ENCODE measurements around the gene NRP2.

NRP2 gene

DNA sequence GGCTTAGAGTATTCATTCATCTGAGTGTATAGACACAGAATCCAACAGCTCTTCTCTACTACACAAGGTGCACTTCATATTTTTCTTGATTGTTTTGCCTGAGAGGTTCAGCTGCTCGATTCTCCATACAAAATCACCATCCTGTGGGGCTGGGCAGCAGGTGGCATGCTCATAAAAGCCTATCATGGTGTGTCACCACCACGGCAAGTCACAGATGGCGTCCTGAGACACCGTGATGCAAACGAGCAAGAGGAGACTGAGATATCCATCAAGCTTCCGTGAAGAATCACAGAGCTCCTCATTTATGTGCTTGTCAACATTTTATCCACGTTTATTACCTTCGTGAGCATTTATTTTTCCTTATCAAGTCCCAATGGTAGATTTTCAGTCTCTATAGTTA, 22.4 kb upstream of the NRP2 start:
- in situ Hi-C loops (cut with HindIII; ENCODE audit: low sequenced_read_pairs), result no loop called here

DNA sequence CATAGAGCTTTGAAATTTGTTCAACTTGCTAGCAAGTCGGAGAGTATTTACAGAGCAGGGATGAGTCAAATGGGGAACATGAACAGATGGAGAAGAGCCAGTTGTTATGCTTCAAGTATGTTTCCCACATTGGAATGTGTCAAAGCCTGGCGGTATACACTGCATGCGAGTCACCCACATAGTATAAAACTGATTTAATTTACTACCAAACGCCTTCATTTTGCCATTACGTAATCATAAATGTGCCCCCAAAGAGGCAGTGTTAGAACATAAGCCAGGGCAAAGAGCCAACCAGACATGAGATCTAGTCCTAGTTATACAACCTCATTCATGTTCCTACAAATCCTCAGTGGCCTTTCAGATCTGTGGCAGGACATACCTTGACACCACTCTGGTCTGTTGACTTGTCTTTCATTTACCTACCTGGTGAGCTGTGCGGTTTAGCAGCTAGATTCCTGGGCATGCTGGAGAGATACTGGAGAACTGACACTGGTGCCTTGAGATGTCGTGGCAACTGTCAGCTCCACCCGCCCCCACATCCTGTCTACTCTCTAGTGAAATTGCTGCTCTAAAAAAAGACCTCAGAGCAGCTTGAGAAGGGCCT, 21.7 kb upstream of the NRP2 start:
- in situ Hi-C loops (cut with HindIII; ENCODE audit: low sequenced_read_pairs), result no loop called here

DNA sequence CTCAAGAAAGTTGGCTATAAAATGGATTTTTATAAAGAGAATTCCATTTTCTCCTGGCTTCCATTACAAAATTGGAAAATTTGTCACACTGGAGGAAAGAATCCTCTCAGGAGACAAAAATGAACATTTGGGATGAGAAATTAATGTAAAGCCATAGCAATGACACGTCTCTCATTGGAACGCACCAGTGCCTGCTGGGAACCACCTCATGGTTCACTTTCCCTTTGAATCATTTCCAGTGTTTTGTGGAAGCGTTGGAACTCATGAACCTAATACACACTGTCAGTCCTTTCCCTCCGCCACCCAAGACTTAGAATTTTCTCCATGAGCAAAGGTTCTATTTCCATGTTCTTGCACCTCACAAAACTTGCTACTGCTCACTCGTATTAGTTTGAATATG, 21.0 kb upstream of the NRP2 start:
- in situ Hi-C loops (cut with HindIII; ENCODE audit: low sequenced_read_pairs), result no loop called here

DNA sequence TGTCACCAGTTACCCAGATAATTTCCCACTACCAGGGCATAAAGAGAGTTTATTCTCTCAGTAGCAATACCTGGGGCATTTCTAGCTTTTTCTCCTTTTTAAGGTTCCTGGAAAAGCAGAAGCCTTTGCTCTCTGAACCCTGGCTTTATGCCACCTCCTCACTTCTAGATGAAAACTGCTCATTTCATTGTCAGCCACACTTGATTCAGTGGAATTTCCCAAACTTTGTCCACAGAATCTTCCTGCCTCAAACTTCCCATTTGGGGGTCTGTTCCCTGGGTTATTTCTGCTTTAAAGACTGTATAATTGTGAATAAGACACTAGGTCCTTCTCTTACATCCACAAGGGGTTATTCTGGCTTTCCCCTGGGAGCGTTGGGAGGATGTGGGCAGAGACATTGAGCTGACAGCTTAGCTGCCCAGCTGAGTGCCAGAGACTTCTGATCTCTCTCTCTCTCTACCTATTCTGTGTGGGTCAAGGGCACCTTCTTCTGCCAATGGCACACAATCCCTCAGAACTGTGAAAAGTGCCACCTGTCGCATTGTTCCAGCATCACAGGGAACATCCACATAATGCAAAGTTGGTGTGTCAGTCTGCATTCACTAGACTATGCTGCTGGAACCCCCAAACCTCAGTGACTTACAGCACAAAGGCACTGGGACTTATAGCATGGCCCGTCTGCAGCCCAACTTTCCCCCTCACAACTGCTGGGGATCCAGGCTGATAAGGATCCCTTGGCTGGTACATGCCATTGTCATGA, 19.9 kb upstream of the NRP2 start:
- in situ Hi-C loops (cut with HindIII; ENCODE audit: low sequenced_read_pairs), result no loop called here

DNA sequence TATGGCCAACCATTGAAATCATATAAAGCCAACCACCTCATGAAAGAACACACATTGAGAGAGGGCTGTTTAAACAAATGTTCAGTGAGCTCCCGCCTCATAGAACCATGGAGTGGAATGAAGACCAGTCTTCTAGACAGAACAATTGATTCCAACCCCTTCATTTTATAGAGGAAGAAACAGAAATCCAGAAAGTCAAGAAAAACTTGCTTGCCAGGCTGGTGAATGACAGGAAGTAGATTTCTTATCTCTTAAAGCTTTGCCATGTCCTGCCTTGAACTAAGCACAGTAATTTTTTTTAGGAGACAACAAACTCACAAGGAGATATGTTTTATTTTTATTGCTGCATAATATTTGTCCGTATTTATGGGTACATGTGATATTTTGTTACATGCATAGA, 16.5 kb upstream of the NRP2 start:
- in situ Hi-C loops (cut with HindIII; ENCODE audit: low sequenced_read_pairs), result no loop called here

DNA sequence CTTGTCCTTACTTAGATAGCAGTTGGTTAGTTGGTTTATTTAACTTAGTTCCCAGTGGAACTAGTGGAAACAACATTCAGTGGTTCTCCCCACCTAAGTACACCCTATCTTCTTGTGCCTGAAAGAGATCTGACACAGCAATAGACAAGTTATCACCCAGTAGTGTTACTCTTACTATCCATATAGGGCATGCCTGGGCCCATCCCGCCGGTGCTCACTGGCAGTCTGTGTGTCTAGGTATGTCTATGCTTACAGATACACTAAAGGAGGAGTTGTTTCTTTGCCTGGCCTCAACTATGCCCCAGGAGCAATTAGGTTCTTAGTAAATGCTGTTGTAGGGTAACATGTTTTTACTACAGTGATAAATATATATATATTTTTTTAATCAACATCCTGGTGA, 12.0 kb upstream of the NRP2 start:
- in situ Hi-C loops (cut with HindIII; ENCODE audit: low sequenced_read_pairs), result no loop called here

DNA sequence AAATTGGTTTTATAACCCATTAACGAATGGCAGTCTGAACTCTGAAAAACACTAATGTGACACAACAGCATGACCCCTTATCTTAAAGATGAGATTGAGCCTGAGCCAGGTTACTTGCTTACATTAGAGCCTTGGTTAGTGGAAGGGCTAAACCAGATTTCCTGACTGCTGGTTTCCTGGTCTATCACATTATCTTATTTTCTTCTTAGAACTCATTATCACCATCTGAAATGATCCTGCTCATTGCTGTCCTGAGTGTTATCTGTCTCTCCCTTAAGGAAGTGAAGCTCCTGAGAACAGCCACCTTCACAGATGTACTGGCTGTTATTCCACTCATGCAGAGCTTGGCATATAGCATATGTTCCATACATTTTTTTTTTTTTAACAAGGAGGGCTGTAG, 9.0 kb upstream of the NRP2 start:
- in situ Hi-C loops (cut with HindIII; ENCODE audit: low sequenced_read_pairs), result no loop called here

DNA sequence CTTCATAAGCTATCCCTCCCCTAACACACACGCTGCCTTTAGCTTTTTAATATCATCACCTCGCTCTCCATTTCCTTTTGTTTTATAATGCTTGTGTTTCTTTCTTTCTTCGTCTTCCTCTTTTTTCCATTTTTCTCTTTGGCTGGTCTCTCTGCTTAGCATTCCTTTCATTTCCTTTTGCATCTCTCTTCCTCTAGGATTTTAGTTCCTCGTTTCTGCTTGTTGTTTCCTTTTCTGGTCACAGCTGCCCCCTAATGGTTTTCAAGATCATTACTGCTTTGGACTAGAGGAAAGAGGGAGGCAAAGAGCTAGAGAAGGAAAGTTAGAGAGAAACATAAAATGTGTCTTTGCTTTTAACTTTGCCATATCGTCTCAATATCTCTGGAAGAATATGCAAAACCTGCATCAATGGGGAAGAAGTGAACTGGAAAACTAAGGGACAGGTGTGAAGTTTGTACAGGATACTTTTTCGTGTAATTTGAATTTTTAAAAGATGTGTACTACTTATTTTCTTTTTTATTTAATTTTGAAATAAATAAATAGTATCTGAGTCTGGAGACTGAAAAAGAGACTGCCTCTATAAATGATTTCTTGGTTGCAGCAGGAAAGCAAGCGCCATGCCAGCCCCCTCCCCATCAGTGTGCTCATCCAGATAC, 6.3 kb upstream of the NRP2 start:
- in situ Hi-C loops (cut with HindIII; ENCODE audit: low sequenced_read_pairs), result no loop called here

DNA sequence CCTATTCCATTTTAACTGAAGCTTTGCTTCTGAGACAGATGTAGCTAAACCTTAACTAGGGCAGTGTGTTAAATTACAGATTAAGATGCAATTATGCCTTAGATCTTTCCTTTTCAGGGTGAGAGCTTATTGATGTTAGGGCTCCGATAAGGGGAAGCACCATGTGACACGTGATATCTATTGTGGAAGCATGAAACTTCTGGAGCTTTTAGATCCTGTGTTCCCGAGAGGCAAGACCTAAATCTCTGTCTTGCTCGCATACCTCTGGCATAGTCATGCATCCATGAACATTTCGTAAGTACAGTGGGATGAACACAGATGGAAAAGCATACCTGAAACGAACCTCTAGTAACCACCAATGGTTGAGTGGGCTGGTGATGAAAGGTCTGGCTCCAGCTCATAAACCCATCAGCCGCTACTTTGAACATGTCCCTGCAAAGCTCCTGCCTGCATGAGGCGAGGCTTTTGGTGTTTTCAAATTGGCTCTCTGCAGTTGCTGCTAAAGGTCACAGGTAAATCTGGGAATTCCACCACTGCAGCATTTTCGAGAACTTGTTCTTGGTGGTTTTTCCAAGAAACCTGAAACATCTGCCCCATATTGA, 3.7 kb upstream of the NRP2 start:
- in situ Hi-C loops (cut with HindIII; ENCODE audit: low sequenced_read_pairs), result no loop called here

DNA sequence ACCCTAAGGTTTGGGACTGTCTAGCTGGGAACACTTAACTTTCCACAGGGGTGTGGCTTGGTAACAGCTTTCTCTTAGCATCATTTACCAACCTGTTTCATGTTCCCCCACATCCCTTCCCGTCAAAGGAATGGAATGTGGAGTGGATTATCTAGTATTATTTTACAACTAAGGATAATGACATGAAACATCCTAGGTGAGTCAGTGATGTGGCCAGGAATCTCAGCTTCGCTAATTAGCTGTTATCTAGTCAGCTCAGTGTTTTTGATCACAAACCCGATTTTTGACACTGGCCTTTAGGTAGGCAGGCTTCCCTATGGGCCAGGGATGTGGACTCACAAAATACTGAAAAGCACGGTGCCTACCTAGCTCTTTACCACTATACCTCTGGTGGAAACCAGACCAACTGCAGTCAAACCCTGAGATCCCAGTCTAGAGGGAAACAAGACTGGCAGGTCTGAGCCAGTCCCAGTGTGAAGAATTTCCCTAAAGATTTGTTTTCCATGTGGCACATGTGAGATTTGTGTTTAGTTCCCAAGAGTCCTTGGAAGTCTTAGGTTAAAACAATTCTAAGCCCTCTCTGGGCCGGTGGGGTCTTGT, 2.8 kb upstream of the NRP2 start:
- in situ Hi-C loops (cut with HindIII; ENCODE audit: low sequenced_read_pairs), result no loop called here

DNA sequence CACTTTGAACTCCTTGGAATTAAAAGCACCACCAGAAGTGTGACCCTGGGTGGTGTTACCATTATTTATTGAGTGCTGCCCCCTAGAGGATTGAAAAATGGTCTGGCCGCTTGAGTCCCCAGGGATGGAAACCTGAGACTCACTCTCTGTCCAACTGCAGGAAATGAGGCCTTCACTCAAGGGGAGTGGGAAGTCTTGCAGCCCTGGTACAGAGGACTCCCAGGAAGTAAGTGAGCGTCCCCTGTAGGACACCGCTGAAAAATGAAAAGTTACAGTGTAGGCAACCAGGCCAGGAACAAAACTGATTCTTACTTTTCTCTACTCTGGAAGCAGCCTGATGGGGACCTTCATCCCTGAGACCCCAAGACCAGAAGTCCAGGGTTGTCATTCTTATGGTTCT, 2.2 kb upstream of the NRP2 start:
- in situ Hi-C loops (cut with HindIII; ENCODE audit: low sequenced_read_pairs), result no loop called here

DNA sequence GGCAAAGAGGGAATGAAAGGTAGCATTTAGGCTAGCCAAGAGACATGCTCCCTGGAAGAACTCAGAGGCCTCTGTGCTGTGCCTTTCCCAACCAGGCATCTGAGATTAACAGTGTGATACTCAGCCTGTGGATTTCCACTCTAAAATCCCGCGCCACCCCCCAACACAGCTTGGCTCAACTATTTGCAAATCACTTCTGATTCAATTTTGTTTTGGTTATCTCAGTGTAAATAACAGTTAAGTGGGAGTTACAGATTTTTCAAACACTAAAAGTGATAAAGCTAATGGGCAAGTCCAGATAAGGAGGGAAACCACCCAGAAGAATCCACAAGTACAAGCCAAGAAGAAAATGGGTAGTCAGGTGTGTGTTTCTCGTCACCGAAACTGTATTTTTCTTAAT, 1.4 kb upstream of the NRP2 start:
- in situ Hi-C loops (cut with HindIII; ENCODE audit: low sequenced_read_pairs), result no loop called here

DNA sequence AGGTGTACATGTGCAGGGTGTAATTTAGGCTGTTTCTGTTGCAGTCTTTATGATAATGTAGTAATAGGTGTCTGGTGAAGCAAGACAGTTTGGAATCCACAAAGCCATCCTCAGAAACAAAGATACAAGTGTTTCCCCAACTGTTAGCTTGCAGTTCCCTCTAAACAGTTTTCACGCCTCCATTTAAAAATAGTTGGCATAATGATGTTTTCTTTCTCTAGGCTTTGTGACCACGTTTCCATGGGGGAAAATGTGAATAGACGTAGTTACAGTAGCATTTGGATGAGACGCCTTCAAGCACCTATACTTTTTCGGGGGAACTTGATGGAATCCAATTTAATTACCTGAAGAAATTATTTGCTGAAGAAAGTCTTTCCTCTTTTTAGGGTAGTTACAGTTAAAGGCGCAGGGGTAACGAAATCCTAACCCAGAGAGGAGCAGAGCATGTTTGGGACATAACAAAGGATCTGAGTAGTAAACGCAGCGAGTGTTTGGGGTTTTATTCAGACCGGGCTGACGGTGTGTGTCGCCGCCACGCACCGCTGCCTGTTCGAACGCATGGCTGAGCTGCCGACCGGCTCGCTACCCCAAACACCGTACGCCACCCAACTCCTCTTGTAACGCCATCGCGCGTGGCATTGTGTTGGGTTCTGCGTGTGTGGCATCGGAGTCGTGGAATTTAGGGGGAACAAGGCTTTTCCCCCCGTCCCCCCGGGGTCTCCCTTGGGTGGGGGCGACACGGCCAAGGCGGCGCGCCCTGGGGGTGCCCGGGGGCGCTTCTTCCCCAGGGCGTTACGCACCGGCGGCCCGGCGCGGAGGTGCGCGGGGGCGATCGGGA, 681 bp upstream of the NRP2 start:
- in situ Hi-C loops (cut with HindIII; ENCODE audit: low sequenced_read_pairs), result no loop called here

DNA sequence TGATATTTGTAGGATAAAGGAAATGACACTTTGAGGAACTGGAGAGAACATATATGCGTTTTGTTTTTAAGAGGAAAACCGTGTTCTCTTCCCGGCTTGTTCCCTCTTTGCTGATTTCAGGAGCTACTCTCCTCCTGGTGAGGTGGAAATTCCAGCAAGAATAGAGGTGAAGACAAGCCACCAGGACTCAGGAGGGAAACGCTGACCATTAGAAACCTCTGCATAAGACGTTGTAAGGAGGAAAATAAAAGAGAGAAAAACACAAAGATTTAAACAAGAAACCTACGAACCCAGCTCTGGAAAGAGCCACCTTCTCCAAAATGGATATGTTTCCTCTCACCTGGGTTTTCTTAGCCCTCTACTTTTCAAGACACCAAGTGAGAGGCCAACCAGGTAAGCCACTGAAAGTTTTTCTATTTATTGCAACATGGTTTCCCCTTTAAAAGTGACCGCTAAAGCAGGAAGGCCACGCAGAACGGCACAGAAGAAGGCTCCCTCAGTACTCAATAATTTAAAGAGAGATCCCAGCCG, 735 bp downstream of the NRP2 start:
- in situ Hi-C loops (cut with HindIII; ENCODE audit: low sequenced_read_pairs), result no loop called here

DNA sequence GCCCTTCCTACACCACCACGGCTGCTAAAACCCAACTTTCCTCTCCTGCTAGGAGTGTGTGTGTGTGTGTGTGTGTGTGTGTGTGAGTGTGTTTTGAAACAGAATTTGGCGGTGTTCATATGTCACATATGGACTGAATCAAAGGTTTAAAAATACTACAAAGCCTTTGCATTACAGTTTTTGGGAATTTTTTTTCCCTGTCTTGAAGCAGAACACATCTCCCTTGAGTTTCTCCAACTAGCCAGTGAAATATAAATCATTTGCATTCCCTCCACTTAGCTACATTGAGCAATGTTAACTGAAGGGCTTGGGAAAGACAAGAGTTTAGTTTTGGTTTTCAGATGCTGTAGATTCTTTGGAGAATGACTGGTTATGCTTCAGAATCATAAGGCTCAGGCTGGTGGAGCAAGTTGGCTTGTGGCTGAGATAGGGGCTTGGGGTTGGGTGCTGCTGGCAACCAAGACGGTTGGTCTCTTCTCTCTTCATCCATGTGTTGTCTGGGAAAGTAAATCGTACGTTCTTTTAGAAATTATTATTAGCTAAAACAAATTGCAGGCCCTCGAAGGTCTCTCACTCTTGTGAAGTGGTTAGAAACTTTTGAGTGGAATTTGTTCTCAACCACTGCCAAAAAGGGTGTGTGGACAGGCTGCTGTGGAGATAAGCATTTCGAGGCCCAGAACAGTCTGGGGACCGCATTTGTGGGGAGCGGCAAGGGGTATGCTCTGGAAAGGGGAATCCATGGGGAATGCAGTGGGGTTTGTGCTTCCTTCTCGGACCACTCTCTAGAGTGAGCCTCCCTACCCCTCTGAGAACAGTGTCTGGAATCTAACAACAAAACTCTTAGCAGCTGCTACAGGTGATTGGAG, 1.4 kb downstream of the NRP2 start:
- in situ Hi-C loops (cut with HindIII; ENCODE audit: low sequenced_read_pairs), result no loop called here

DNA sequence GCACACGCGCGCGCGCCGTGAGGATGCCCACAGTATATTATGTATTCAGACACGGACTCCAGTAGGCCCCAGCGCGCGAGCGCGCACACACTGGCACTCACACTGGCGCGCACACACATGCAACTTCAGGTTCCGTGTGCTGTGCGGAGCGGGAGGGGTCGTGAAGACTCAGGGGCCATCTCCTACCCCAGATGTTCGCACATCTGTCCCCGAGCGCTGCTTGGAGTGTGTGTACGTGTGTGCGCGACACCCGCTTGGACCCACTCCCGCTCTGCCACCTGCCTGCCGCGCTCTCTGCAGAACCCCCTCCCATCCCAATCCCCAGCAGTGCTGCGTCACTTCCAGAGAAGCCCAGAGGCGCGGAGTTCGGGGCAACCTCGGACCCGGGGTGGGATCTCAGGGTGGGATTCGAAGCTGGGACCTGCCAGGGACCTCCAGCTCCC, 2.6 kb downstream of the NRP2 start:
- in situ Hi-C loops (cut with HindIII; ENCODE audit: low sequenced_read_pairs), result no loop called here

DNA sequence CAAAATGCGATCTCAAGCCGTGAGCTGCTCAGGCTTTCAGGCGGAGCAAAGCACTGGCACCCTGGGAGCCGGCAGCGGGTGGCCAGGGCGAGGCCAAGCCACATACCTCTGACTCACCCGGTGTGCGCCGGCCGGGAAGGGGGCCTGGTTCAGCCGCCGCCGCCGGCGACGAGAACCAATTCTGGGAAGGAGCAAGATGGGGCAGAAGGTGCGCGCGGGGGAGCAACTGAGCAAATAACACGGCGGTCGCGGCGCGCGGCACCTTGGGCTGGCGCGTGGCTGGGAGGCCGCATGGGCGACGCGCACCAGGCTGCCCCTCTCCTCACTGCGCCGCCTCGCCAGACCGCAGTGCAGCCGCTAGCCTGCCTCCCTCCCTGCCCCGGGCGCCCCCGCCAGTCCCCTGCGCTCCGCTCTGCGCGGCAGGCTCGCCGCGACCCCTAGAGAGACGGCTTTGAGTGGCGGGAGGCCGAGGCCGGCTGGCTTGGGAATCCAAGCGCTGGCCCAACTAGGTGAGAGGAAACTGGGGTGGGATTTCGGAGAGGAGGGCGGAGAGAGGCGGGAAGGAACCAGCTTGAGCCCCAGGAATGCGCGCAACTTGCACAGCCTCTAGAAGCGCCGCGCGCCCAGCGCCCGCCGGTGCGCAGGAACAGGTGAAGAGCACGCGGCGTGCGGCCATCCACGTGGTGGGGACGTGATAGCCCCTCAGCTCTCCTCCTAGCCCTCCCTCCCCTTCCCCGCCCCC, 3.2 kb downstream of the NRP2 start:
- in situ Hi-C loops (cut with HindIII; ENCODE audit: low sequenced_read_pairs), result no loop called here

DNA sequence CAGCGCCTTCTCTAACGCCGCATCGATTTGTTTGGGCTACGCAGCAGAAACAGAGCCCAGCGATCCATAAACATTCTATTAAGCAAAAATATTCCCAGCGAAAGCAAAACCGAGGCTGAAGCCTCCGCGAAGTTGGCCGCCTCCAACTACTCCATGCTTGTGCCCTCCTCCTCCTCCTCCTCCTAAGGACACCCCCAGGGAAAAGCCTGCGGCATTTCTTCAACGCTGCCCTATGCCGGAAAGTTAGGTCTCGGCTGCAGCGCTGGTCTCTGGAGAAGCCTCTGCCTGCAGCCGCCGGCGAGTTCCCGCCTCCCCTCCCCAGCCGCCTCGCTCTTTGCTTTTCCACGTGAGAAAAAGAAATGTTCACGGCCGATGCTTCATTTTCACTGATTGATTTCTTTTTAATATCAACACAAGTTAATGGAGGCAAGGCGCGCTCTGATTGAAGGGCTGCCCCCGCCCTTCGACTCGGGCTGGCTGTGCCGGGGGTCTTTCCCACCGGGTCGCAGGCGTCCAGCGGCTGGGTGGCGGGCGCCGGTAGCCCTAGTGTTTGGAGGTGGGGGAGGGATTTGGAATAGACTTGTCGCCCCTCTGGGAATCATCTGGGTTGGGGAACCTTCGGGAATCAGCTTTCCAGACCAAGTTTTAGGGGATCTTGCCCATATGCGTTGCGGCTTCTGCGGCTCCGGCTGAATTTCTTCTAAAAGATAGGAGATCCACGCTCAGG, 3.9 kb downstream of the NRP2 start:
- in situ Hi-C loops (cut with HindIII; ENCODE audit: low sequenced_read_pairs), result no loop called here
